ENCODE measurements around the gene MICALL1.

- no peak for TF ChIP-seq EZH2phosphoT487 (IDR thresholded peaks at IDR 0.05; ENCODE audit: borderline replicate concordance, low read length)
- TF ChIP-seq, protein P1, sequence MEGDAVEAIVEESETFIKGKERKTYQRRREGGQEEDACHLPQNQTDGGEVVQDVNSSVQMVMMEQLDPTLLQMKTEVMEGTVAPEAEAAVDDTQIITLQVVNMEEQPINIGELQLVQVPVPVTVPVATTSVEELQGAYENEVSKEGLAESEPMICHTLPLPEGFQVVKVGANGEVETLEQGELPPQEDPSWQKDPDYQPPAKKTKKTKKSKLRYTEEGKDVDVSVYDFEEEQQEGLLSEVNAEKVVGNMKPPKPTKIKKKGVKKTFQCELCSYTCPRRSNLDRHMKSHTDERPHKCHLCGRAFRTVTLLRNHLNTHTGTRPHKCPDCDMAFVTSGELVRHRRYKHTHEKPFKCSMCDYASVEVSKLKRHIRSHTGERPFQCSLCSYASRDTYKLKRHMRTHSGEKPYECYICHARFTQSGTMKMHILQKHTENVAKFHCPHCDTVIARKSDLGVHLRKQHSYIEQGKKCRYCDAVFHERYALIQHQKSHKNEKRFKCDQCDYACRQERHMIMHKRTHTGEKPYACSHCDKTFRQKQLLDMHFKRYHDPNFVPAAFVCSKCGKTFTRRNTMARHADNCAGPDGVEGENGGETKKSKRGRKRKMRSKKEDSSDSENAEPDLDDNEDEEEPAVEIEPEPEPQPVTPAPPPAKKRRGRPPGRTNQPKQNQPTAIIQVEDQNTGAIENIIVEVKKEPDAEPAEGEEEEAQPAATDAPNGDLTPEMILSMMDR (IDR thresholded peaks at IDR 0.05; ENCODE audit: low read depth, low read length, poor library complexity, severe bottlenecking), result no peak
Observed at GRCh38 chr22:37930952-37931440, 24.9 kb downstream of the MICALL1 start.
